ENCODE results near the gene PSME2.

PSME2 gene

DNA sequence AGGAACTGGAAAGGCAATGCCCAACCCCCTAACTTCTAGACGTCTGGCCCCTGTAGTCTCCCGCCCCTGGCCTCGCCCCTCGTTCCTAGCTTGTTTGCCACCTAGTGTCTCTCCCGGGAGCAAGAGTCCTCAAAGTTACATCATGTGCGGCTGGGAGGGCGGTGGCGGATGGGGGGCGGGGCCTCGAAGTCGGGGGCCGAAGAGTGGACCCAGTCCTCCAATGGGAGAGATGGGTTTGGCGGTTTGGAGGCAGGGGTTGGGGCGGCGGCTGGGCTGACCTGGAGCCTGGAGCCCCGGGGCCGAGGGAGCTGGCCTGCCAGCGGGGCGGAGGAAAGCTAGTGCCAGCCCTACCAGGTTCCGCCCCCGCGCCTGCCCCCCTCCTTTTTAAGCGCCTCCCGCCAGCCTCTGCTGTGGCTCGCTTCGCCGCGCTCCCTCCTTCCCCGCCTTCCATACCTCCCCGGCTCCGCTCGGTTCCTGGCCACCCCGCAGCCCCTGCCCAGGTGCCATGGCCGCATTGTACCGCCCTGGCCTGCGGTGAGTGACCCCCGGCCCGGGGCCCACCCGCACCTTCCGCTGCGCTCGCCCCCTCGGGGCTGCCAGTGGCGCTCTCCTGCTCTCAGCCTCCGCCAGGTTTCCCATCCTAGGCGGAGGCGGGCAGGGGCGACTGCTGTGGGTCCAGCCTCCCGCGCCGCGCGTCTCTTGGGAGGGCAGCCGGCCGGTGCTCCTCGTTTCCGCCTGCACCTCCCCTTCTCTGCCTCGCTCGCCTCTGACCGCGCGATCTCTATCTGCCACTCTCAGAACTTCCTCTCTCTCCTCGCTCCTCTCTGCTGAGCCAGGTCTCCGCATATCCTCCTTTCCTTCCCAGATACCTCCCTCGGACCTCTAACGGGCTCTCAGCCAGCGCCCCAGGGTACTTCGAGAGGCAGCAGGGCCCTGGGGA, 52.2 kb downstream of the PSME2 start, which contains the start of gene PCK2:
TSS of gene PCK2 (plus strand) at position 411 of the 940 bp plus-strand sequence. CDS start at position 506, 95 bp downstream.
- peak; percentile 66 for DNase-seq (ENCODE audit: low spot score)
